IPS DF 6.9 (cell line): ENCODE data around the gene NDUFB2.
"Not testable (repeated sequence)": the region's sequence is repeated elsewhere in the genome, so short reads cannot be mapped to it uniquely, and the experiment has no call there.

ENCODE experiments used
- DNase-seq: peaks from one replicate; pipeline ENCODE4 v3.0.0-alpha.2; 2013; ENCODE audit warnings: low read depth, low spot score
- H3K27ac ChIP-seq: one replicate; pipeline ENCODE4 v1.5.1; 2013; ENCODE audit warnings: low read length, control low read depth
- H3K27me3 ChIP-seq: 2 replicates; pipeline ENCODE4 v1.6.1; 2013; ENCODE audit warnings: mild to moderate bottlenecking, low read length; ENCODE audit not compliant: control insufficient read depth, insufficient read depth
- H3K36me3 ChIP-seq: 2 replicates; pipeline ENCODE4 v1.6.1; 2013; ENCODE audit warnings: low read length; ENCODE audit not compliant: control insufficient read depth, insufficient read depth
- H3K4me1 ChIP-seq: 2 replicates; pipeline ENCODE4 v1.6.1; 2013; ENCODE audit warnings: low read length; ENCODE audit not compliant: control insufficient read depth, insufficient read depth
- H3K4me3 ChIP-seq: 2 replicates; pipeline ENCODE4 v1.5.1; 2013; ENCODE audit warnings: mild to moderate bottlenecking, low read length
- H3K9me3 ChIP-seq: 2 replicates; pipeline ENCODE4 v1.6.1; 2013; ENCODE audit warnings: low read length, inconsistent platforms; ENCODE audit not compliant: control insufficient read depth, insufficient read depth
- WGBS: extraction: QIAGEN DNeasy Blood & Tissue Kit; methylation state at CpG from one replicate; pipeline ENCODE4 v1.1.7; 2013; ENCODE audit warnings: mixed read lengths, missing lambda C conversion rate; ENCODE audit not compliant: insufficient read length, insufficient coverage; 5-methylcytosine and 5-hydroxymethylcytosine counted together

Gene NDUFB2

DNA sequence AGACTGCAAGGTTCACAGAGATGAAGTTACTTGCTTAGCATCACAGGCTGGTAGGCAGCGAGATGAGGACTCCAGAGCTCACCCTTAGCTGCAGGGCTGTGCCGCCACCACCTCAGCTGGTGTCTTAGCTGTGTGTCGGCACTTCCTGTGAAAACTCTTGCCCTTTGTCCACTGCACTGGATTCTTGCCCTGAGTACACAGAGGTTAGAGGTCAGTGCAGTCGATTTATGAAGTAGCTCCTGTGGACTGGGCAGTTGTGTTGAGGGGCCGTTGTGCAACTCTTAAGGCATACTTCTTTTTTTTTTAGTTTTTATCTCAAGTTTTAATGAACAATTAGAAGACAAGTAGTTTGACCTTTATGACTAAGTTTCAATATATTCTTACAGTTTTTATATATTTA lies 10.6 kb downstream of the NDUFB2 start:
- no peaks in the 10 kb centered on the region for H3K9me3 ChIP-seq
- H3K36me3 ChIP-seq: peaks cover 2% of the 10 kb centered on the region; the same call in 1 of the 2 replicates
- no peaks in the 10 kb centered on the region for H3K27me3 ChIP-seq
- WGBS: no CpG with 5 or more reads among the region's 5 CpGs
- no peak overlapping the region for H3K4me3 ChIP-seq
- no peak overlapping the region for H3K27ac ChIP-seq
- DNase-seq: no peak
- no peaks in the 10 kb centered on the region; the same call in 1 of the 2 replicates for H3K4me1 ChIP-seq

DNA sequence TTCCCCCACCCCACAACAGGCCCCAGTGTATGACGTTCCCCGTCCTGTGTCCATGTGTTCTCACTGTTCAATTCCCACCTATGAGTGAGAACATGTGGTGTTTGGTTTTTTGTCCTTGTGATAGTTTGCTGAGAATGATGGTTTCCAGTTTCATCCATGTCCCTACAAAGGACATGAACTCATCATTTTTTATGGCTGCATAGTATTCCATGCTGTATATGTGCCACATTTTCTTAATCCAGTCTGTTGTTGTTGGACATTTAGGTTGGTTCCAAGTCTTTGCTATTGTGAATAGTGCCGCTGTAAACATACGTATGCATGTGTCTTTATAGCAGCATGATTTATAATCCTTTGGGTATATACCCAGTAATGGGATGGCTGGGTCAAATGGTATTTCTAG lies 12.3 kb downstream of the NDUFB2 start:
- not testable (repeated sequence) for H3K9me3 ChIP-seq, H3K4me1 ChIP-seq, H3K27ac ChIP-seq, DNase-seq, H3K36me3 ChIP-seq, H3K27me3 ChIP-seq, H3K4me3 ChIP-seq
- WGBS: no CpG with 5 or more reads among the region's 4 CpGs

DNA sequence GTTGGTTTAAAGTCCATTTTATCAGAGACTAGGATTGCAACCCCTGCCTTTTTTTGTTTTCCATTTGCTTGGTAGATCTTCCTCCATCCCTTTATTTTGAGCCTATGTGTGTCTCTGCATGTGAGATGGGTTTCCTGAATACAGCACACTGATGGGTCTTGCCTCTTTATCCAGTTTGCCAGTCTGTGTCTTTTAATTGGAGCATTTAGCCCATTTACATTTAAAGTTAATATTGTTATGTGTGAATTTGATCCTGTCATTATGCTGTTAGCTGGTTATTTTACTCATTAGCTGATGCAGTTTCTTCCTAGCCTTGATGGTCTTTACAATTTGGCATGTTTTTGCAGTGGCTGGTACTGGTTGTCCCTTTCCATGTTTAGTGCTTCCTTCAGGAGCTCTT lies 15.9 kb downstream of the NDUFB2 start:
- not testable (repeated sequence) for H3K36me3 ChIP-seq

DNA sequence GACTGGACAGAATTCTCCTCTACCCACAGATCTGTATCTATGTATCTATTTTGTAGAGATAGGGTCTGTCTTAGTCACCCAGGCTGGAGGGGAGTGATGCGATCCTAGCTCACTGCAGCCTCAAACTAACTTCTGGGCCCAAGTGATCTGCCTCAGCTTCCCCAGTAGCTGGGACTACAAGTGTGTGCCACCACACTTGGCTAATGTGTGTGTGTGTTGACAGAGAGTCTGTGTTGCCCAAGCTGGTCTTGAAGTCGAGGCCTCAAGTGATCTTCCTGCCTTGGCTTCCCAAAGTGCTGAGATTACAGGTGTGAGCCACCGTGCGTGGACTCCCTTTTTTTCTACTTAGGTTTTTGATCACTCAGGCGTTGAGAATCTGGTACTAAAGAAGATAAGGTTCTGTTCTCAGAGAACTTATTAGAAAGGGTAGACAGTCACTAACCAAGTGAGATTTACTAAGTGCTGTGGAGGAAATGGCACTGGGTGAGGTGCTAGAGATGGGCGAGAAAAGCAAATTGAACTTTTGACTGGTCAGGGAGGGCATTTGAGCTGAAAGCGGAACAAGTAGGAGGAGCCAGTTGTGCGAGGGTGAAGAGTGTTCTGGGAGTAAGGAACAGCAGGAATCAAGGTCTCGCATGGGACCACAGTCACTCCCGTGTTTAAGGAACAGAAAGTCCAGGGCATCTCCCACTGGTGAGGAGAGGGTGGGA lies 18.0 kb downstream of the NDUFB2 start:
- WGBS: no CpG with 5 or more reads among the region's 10 CpGs

More for the DNA sequence above, 15.9 kb downstream of the NDUFB2 start:
- DNase-seq, H3K4me1 ChIP-seq, H3K4me3 ChIP-seq, H3K27me3 ChIP-seq, H3K27ac ChIP-seq, H3K9me3 ChIP-seq: not testable (repeated sequence)

DNA sequence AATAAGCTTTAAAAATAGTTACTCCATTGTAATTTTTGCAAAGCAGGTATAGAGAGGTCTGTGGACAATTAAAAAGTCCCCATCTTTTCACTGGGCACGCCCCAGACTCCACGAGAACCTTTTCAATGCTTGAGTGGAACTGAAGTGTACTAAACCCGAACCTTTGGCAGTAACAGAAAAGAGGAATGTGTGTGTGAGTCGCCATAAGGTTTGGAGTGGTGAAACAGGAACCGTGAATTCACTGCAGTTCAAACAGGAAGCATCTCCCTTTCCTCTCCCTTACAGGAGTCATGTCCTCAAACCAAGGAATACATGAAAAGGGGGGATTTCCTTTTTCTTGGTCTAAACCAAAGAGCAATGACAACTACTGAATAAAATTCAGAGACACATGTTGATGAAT lies 23.2 kb downstream of the NDUFB2 start:
- H3K9me3 ChIP-seq: no peaks in the 10 kb centered on the region
- H3K4me3 ChIP-seq: no peak overlapping the region
- DNase-seq: no peak
- no CpG with 5 or more reads among the region's 5 CpGs for WGBS
- no peak overlapping the region for H3K27ac ChIP-seq
- H3K4me1 ChIP-seq: no peaks in the 10 kb centered on the region
- no peaks in the 10 kb centered on the region for H3K27me3 ChIP-seq
- H3K36me3 ChIP-seq: no peaks in the 10 kb centered on the region

More for the DNA sequence above, 18.0 kb downstream of the NDUFB2 start:
- H3K27me3 ChIP-seq: no peaks in the 10 kb centered on the region
- no peaks in the 10 kb centered on the region for H3K9me3 ChIP-seq
- no peaks in the 10 kb centered on the region for H3K4me1 ChIP-seq
- no peaks in the 10 kb centered on the region for H3K36me3 ChIP-seq
- no peak for DNase-seq
- no peak overlapping the region for H3K27ac ChIP-seq
- no peak overlapping the region for H3K4me3 ChIP-seq

DNA sequence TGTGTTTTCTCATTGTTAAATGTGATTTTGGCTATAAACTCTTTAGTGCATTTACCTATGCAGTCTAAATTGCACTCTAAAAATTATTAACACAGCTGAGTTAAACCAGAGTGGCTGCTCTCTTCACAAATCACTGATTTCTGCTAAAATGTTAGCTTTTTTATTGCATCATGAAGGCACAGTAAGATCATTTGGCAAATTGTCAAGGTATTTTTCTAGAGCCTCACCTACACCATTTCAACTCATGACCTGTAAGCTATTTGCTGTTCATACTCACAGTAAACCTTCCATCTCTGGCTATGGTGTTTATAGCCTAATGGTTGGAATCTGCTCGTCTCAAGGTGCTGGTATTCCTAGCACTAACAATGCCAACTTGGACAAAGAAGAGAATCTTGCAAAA lies 25.7 kb downstream of the NDUFB2 start:
- no peak for DNase-seq
- no CpG with 5 or more reads among the region's 1 CpG for WGBS
- no peaks in the 10 kb centered on the region for H3K4me1 ChIP-seq
- H3K36me3 ChIP-seq: no peaks in the 10 kb centered on the region
- H3K27ac ChIP-seq: no peak overlapping the region
- H3K4me3 ChIP-seq: no peak overlapping the region
- H3K27me3 ChIP-seq: no peaks in the 10 kb centered on the region
- H3K9me3 ChIP-seq: no peaks in the 10 kb centered on the region

DNA sequence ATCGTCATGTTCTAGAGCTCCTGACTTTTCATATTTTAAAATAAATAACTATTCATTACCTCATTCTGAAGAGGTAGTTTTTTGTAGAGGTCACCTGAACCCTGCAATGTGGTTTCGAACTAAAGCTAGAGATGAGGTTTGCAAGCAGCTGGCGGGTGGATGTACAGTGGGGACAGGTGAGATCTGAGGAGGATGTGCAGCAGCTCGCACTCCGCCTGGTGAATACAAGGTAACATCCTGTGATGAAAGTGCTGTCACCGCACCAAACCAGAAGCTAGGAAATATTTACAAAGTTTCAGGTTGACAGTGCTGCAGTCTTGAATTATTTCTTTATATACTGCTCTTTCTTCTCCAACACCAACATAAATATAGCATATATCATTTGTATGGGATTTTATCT lies 26.5 kb downstream of the NDUFB2 start:
- Histone ChIP-seq H3K4me3 (no peak overlapping the region), H3K36me3 (no peaks in the 10 kb centered on the region), H3K4me1 (no peaks in the 10 kb centered on the region), H3K9me3 (no peaks in the 10 kb centered on the region), H3K27me3 (no peaks in the 10 kb centered on the region), H3K27ac (no peak overlapping the region)
- DNase-seq: no peak
- WGBS: 100% methylated on average over 1 of the region's 6 CpGs

DNA sequence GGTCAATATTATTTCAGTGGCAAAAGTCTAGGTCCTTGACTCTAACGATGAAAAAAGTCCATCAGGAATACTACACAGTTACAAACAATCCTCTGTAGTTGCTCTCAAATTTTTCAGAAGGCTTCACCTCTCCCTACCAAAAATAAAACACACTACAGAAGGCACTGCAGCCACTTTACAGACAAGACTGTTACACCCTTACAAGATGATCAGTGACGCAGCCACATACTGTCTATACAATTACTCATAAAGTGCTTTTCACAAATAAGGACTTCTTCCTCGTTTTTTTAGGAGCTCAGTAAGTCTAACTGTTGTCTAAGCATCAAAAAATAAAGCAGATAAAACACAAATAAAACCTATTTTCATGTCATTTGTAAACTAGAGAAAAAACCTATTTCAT lies 27.1 kb downstream of the NDUFB2 start:
- no peaks in the 10 kb centered on the region for H3K4me1 ChIP-seq
- no peaks in the 10 kb centered on the region for H3K36me3 ChIP-seq
- no peak overlapping the region for H3K4me3 ChIP-seq
- H3K27me3 ChIP-seq: no peaks in the 10 kb centered on the region
- no CpG with 5 or more reads among the region's 3 CpGs for WGBS
- H3K27ac ChIP-seq: no peak overlapping the region
- no peaks in the 10 kb centered on the region for H3K9me3 ChIP-seq
- no peak for DNase-seq

DNA sequence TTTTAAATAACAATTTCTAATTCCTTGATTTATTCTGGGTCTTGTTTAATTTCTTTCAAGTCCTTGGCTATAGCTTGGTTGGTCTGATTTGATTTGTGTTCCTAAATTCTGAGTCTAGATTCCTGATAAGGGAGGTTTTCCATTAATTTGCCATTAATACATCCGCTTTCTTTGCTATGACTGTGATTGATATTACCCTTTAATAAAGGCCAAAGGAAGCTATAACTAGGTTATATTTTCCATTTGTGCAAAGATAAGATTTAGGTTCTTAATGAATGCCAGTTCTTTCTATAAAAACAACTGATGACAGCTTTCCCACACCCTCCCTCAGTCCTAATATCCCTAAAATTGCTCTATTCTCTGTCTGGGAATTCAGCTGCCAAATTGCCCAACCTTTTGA lies 28.2 kb downstream of the NDUFB2 start:
- H3K27ac ChIP-seq: no peak overlapping the region

DNA sequence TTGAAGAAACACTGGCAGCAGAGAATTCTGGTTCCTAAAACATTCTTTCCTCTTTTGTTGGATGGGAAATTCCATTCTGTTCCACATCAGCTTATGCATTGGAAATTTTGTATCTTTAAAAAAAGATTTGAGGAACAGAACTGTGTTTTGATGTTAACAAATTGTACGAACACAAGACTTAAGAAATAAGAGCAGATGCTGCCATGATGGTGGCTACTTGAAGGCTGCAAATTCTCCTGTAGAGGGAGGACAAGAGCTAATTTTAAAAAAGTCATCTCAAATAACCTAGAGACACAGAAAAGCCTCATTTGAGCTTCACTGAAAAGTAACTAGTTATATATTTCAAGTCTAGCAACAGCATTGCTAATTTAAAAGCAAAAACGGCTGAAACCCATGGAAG lies 29.8 kb downstream of the NDUFB2 start:
- Histone ChIP-seq H3K4me3 (no peak overlapping the region), H3K27ac (no peak overlapping the region), H3K36me3 (no peaks in the 10 kb centered on the region), H3K9me3 (no peaks in the 10 kb centered on the region), H3K4me1 (no peaks in the 10 kb centered on the region), H3K27me3 (no peaks in the 10 kb centered on the region)
- no CpG with 5 or more reads among the region's 2 CpGs for WGBS
- DNase-seq: no peak

More for the DNA sequence above, 28.2 kb downstream of the NDUFB2 start:
- H3K4me3 ChIP-seq: no peak overlapping the region
- no peaks in the 10 kb centered on the region for H3K36me3 ChIP-seq
- H3K9me3 ChIP-seq: no peaks in the 10 kb centered on the region
- DNase-seq: no peak
- no peaks in the 10 kb centered on the region for H3K27me3 ChIP-seq
- no peaks in the 10 kb centered on the region for H3K4me1 ChIP-seq
- WGBS: no CpG with 5 or more reads among the region's 1 CpG

DNA sequence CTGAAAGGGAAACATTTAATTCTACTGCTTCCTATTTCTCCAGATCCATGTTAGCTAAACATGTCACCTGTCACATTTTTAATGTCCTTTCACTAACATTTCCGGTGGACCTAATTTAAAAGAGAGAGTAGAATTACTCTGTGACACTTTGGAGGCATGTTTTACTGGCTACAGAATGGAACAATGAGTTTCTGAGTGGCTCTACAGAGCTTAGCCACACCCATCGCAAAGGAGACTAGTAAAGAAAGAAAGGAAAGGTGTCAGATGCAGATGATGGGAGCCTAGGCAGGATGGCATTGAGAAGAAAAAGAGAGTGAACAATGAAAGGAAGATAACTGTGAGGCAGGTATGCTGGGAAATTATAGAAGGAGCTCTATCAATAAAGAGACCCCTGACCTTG lies 35.9 kb downstream of the NDUFB2 start:
- Histone ChIP-seq H3K9me3 (no peaks in the 10 kb centered on the region), H3K4me3 (no peak overlapping the region), H3K36me3 (no peaks in the 10 kb centered on the region), H3K27ac (no peak overlapping the region), H3K27me3 (no peaks in the 10 kb centered on the region), H3K4me1 (no peaks in the 10 kb centered on the region)
- no peak for DNase-seq
- WGBS: no CpG with 5 or more reads among the region's 2 CpGs
